ENCODE data around the gene C10orf53.
"Not testable (repeated sequence)": the region's sequence is repeated elsewhere in the genome, so short reads cannot be mapped to it uniquely, and the experiment has no call there.

C10orf53 gene

DNA sequence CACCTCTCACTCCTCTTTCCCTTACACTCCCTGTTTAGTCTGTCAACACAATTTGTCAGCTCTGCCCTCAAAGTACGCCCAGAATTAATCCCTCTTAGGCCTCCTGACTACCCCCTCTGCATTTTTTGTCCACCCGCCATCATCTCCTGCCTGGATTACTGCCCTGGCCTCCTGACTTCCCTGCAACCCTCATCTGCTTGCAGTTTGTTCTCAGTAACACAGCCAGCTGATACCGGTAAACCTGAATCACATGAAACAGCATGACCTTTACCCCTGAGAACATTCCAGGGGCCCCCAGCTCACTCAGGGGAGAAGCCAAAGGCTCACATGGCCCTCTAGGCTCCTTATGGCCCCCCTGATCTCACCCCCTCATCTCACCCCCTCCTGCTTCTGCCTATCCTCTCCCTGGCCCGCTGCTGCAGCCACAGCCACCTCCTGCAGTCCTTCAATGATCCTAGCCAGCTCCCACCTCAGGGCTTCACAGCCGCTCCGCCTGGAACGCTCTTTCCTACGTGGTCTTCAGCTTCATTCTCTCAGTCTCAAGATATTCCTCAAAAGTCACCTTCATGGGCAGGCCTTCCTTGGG lies 8.9 kb downstream of the C10orf53 start:
- no peak for DNase-seq

DNA sequence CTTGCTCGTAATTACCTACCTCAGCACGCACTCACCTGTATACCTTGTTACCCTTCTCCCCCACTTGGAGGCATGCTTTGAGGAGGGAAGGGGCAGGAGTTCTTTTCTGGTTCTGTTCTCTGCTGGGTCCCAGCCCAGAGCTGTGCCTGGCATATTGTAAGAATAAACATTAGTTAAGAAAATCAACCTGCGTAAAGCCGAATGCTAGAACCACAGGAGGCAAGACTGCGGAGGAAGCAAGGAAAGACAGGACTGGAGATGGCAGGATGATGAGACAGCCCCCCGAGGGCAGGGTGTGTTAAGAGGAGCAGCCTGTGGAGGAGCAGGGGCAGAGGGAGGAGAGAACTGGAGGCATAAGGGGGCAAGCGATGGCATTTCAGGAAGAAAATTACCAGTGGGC lies 9.5 kb downstream of the C10orf53 start:
- no peak for DNase-seq

DNA sequence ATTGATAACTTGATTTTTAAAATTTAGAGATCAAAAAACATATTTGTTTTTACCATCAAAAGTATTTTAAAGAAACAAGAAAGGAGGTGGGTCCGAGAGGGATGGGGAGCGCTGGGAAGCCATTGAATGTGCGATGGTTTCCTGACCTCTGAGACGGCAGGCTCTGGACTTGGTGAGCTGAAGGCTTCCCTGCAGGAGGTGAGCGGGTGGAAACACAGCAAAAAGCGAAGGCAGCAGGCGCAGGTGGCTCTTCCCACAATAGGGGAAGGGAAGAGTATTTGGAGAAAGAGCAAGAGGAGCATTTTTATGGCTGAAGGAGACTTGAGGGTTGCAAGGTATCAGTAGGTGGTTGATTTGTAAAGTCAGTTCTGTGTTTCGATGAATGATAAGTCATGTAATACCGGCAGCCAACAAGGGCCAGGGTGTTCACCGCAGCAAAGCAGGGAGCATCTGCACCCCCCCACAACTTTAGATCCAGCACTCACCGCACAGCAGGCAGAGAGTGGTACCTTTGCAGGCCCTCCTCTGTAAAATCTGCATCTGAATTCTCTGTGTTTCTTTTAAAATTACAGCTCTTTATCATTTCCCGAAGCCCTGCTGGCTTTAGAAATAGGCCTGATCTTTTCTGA lies 10.5 kb downstream of the C10orf53 start:
- DNase-seq, result no peak

DNA sequence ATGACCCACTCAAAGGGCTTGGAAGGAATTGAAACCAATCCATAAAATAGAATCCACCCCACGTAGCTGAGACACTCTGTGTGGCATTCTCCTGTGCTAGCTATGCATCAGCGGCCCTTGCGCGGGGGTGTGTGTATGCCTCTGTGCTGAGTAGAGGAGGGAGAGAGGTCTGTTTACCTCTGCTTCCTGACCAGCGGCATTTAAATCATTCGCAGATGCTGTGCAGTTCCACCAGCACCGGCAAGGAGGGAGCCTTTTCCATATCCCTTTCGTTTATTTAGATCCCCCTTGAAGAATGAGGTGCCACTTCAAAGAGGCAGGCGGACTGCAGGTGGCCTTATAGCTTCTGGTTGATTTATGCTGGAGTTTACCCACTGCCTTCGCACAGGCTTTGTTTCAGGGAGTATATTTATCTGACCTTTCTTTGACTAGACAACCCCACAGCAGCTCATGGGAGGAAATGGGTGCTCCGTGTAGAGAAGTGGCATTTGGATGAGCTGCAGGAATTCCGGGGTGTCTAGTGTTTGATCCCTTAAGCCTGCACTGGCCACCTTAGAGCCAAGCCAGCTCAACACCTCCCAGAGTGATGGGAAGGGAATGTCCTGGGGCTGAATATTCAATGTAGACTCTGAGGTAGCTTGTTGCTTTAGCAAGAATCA lies 11.4 kb downstream of the C10orf53 start:
- no peak for DNase-seq

DNA sequence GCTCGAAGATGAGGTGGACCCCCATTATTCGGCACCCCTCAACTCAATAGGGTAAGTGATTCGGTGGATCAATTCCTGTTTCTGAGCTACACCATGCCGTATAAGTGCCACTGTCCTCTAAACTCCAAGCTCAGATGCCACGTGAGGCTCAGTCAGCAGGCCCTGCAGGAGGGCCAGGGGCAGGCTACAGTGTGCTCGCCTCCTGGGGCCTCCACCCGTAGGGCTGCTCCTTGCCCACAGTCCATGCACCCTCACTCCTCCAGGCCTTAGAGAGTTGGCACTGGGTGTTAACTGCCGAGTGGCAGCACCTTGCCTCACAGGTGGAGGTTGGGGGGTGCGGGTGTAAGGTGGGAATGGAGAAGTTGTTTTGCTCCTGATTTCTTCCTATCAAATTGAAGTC lies 12.1 kb downstream of the C10orf53 start:
- DNase-seq, result no peak

DNA sequence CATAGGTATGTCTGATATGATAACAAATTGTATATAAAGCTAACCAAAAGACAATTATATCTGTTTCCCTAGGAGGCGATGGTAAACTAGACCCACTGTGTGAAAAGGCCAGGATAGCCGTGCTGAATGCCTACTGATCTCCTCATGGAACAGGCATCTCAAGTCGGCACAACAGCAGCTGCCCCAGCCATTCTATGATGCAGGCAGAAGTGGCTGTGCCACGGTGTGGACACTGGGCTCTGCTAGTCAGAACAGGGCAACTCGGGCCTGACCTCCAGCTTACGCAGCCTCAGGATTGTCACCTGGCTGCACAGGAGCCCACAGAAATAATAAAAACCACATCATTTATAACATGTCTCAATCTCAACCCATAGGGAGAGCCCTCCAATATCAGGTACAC lies 15.0 kb downstream of the C10orf53 start:
- no peak for DNase-seq

DNA sequence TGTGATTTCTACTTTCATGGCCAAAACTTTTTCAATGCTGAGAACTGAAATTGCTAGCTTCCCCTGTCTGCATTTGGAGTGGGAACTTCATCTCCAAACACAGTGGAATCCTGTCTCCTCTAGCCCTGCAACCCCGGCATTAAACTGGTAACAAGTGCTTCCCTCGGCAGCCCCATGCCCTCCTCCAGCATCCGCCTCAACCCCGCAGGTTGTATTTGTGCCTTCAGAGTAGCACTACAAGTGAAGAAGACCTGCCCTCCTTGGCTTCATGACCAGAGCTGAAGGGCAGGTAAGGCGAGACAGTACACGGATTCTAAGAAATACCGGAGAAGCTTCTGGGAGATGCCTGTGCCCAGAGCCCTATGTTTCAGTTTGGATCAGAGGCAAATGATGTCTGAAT lies 16.9 kb downstream of the C10orf53 start:
- no peak for DNase-seq

DNA sequence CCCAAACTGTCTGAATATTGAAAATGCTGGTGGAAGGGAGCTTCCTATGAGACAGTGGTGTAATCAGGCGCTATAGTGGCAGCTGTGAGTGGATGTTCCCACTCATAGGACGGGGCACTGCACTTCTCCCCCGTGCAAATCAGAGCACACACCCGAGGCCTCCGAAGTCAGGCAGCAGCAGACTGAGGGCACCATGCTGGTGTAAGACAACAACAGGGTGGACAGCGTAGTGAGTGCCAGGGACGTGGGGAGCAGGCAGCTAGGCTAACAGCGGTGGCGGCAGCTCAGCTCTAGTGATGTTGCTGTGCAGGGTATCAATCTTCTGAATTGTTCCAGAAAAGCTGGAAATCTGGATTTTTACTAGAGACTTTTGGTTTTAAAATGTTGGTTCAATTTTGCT lies 19.2 kb downstream of the C10orf53 start:
- no peak for DNase-seq

DNA sequence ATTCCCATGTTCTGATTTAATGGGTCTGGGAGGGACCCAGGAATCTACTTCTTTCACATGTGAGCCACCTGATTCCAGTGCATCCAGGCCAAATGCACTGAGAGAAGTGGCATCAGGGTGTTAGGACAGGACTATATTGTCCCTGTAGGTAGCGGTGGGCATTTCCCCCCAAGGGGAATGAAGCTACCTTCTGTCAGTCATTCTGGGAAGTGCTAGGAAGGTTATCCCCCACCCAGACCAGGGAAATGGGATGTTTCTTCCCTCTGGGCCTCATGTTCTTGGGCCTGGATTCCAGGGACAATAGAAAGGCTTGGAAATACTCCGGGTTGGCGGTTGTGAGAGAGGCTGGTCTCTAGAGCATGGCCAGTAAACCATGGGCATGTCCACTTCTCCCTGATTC lies 20.8 kb downstream of the C10orf53 start:
- DNase-seq, result no peak

DNA sequence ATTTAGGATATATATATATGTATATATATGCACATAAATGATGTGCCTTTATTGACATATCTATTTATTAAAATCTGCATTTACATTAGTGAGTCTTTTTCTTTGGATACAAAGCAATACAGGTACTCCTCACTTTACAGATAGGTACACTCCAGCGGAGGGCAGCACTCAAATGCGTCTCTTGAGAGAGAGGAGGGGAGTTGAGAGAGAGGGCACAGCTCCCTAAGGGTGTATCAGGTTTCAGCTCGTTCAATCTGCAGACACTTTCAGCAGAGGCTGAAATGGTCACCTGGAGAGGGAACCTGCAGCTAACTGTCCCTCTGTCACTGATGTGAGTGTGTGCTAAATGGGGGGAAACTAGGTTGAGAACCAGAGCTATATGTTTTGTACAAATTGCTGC lies 21.5 kb downstream of the C10orf53 start:
- DNase-seq, result no peak

DNA sequence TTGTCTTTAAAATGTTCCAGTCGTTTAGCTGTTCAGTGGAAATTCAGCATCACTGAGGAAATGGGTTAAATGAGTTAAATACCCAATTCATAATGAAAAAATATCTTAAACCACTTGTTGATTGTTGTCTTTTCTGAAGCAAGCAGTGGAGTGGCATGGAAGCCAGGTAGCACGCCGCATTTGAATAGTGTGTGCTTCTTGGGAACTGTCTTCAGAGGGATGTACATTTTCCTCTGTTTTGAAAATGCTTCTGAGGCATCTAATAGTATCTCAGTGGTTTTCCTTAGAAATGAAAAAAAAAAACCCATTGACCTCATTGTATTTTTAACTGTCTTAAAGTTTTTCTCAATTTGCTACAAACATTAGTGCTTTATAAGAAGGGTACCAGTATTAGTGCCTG lies 28.1 kb downstream of the C10orf53 start:
- no peak for DNase-seq

DNA sequence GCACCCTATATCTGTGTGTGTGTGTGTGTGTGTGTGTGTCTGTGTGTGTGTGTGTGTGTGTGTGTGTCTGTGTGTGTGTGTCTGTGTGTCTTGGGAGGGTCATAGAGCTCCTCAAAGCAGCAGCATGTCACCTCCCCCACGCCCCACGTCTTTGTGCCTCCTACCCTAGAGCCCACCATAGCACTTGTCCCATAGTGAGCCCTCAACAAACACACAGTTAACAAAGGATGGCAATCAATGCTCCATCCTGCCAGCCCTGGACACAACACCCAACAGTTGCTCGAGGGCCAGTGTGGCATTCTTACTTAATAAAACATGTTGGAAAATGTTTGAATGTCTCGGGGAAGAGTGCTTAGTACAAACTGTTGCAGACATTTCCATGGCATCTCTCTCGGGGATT lies 30.5 kb downstream of the C10orf53 start:
- DNase-seq, result no peak

DNA sequence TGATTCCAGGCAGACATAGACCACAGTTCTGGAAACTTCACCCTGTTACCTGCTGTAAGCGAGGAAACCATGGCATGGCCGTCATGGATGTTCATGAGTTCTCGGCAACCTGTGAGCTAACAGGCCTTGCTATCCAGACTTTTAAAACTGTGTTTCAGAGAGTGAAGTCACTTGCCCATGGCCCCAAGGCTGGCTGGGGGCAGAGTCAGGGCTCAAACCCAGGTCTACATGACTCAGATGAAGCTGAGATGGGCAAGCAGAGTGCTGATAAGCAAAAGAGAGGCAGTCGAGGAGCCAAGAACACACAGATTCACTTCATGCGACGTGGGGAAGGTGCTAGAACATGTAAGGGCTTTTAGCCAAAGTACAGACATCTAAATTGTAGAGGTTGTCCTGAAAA lies 31.5 kb downstream of the C10orf53 start:
- DNase-seq, result no peak

DNA sequence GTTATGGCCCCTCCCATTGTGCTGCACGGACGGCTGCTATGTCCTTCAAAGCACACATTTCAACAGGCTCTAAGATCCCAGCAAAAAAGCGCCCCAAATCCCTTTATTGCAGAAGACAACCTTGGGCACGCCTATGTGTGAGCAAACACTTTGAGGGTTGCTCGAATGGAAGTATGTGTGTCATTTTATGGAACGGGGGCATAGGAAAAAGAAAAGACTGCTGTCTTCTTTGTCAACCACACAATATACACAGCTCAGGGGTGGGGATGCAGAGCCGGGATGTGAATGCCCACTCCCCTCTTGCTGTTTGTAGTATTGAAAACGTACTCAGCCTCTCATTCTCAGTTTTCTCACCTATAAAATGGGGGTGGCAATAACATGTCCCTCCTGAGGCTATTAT lies 32.0 kb downstream of the C10orf53 start:
- DNase-seq, result no peak

DNA sequence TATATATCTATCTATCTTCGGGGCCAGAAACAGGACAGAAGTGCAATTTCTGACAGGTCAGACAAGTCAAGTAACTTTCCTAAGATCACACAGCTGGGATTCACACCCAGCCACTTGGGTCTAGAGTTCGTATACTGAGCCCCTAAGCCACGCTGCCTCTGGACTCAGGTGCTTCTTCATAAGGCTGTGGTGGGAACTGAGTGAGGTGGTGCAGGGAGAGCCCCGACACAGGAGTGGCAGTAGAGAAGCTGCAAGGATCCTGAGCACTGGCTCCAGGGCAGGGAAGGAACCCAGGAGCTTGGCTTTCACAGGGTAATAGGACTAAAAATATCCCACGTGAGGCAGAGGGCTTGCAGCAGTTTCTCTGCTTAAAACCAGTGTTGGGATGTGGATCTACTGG lies 33.8 kb downstream of the C10orf53 start:
- DNase-seq, result no peak

DNA sequence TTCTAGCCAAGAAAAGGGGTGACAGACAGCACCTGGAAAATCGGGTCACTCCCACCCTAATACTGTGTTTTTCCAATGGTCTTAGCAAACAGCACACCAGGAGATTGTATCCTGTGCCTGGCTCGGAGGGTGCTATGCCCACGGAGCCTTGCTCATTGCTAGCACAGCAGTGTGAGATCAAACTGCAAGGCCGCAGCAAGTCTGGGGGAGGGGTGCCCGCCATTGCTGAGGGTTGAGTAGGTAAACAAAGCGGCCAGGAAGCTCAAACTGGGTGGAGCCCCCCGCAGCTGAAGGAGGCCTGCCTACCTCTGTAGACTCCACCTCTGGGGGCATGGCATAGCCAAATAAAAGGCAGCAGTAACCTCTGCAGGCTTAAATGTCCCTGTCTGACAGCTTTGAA lies 35.7 kb downstream of the C10orf53 start:
- not testable (repeated sequence) for DNase-seq

DNA sequence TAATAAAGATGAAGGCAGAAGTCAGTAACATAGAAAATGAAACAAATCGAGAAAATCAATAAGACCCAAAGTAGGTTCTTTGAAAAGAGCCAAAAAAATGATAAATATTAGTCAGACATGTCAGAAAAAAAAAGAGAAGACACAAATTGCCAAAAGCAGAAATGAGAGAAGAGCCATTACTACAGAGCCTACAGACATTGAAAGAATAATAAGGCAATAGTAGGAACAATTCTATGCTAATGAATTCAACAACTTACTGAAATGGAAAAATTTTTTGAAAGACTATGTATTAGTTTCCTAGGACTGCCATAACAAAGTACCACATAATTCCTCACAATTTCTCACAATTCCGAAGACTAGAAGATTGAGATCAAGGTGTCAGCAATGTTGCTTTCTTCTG lies 47.1 kb downstream of the C10orf53 start:
- no peak for DNase-seq

DNA sequence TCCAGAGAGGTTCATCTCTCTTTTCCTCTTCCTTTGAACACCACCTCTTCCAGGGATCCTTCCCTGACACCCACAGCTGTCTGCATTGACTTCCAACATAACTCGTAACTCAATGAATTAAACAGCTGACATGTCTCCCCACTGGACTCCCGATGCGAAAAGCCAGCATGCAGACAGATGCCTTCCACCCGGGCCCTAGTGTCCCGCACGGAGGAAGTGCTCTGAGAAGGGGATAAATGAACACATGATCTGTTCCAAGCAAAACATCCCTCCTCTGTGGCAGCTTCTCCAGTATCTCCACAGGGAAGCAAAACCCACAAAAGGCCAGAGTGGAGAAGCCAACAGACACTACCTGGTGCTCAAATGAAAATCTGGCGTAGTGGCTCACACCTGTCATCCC lies 54.4 kb downstream of the C10orf53 start:
- no peak for DNase-seq

DNA sequence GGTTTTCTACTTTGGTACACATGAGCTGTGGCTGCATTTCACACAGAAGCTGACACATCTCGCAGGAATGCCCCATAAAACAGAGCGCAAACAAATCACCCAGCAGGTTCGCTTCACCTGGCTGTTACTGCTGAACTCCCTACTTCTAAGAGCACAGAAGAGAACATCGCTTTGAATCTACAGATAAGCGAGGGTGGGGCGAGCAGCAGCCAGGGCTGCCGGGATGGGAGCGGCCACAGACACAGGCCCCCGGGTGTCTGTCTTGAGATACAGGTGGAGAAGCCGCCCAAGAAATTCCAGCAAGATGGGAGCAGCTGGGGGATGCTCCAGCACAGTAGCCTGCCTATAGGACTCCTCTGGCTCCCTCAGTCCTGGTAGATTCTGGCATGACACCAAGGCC lies 55.2 kb downstream of the C10orf53 start:
- DNase-seq, result no peak

DNA sequence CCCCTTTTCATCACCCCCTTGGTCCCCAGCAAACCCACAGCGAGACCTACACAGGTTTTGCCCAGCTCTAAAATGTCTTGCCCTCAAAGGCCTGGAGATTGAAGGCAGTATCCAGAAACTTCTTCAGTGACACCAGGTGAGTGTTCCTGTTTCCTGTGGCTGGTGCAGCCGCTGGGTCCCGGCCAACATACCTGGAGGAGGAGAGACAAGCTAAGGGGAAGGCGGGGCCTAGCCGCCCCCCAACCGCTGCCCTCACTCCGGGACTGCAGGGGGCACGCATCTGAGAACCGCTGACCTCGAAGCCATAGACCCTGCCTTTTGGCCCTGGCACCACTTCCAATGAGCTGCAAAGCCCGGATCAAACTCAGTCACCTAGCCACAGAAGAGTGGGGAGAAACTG lies 55.7 kb downstream of the C10orf53 start:
- DNase-seq, result no peak

DNA sequence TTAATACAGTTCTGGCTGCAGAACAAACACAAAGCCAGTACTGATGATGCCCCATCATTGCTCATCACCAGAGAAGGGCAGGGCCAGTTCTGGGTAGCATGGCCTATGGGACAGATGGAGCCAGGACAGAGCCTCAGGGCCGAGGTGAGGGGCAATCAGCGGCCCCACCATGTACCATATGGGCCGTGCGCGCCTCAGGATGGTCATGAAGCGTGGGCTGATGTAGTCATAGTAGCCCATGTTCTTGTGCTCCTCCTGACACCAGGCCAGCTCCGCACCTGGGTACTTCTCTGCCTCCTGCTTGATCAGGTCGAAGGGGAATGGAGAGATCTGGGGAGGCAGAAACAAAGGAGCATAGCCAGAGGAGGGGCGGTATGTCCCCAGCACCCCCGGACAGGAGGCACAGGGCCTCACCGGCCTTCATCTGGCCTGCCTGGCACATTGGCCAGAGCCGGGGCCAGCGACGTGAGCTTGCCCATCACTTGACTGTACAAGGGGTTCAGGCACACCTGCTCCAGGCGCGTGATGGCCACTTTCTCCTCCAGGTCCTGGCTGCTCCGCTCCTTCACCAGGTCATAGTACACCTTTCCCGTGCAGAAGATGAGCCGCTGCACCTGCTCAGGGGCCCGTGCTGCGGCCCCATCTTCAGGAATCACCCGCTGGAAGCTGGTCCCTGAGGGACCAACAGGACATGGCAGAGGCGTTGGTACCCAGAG lies 56.6 kb downstream of the C10orf53 start:
- no peak for DNase-seq

DNA sequence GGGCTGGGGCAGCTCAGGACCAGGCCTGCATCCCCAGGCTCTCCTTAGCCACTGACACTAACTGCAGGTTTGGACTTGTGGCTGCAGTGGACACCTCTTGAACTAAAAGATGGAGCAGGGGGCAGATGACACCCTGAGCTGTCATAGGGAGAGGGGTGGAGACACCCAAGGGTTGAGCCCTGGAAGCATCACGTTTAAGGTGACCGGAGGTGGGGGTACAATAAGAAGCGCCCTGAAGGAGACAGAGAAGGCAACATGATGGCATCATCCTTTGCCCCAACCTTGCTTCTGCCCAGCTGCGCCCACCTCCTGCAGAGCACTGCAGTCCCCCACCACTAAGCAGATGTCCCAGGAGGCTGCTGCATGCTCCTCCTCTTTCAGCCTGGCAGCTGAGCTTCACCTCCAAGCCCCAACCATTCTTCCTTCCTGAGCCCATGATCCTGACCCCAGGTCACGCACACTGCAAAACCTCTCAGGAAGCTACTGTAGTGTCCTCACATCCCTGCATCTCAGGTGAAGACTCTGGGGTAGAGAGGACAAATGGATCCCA lies 57.2 kb downstream of the C10orf53 start:
- DNase-seq, result no peak

DNA sequence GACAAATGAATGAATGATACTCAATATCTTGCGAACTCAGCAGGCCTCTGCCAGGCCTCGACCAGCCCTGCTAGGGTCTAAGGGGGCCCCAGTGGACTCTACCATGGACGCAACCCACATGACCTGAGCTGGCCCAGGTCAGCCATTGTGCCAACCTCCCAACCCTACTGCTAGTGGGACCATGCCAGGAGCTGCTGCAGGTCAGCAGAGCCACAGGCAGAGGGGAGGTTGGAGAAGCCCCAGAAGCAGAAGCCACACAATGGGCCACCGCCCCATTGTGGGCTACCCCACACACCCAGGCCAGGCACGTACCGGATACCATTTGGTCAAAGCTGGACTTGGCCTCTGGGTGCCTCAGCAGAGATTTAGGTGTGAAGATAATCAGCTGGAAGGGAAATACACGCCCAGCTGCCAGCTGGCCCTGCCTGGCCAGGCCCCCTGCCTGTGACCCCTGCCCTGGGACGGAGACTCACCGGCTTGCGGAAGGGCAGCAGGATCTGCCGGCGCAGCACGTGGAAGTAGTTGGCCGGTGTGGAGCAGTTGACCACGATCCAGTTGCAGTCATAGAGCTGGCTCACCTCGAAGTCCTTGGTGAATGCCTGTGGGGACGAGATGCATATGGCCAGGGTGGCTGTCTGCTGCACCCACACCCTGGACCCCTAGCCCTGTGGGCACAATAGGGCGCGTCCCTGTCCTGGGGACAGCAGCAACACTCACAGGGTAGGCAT lies 58.2 kb downstream of the C10orf53 start:
- no peak for DNase-seq

Measured in midbrain (tissue), 1 donor.